Measurements from ENCODE around the gene MAF.

Gene MAF

GRCh38 chr16:79592186-79592585, 8.4 kb downstream of the MAF start:
- TF ChIP-seq CTCF (IDR thresholded peaks at IDR 0.05; ENCODE audit: extremely low read depth, insufficient read depth, missing control alignments): no peak
- DNase-seq (ENCODE audit: low spot score): no peak
- in situ Hi-C loops (cut with MboI; ENCODE audit: low pct_unique_long_range_greater_than_20kb, low sequenced_read_pairs, unreplicated experiment): no loop called here

GRCh38 chr16:79589601-79590102, 10.9 kb downstream of the MAF start:
- TF ChIP-seq CTCF (IDR thresholded peaks at IDR 0.05; ENCODE audit: extremely low read depth, insufficient read depth, missing control alignments): no peak
- in situ Hi-C loops (cut with MboI; ENCODE audit: low pct_unique_long_range_greater_than_20kb, low sequenced_read_pairs, unreplicated experiment): no loop called here
- DNase-seq (ENCODE audit: low spot score): no peak

GRCh38 chr16:79587897-79588296, 12.6 kb downstream of the MAF start:
- in situ Hi-C loops (cut with MboI; ENCODE audit: low pct_unique_long_range_greater_than_20kb, low sequenced_read_pairs, unreplicated experiment): no loop called here
- TF ChIP-seq CTCF (IDR thresholded peaks at IDR 0.05; ENCODE audit: extremely low read depth, insufficient read depth, missing control alignments): no peak
- no peak for DNase-seq (ENCODE audit: low spot score)

- no peak for DNase-seq (ENCODE audit: low spot score)
- in situ Hi-C loops (cut with MboI; ENCODE audit: low pct_unique_long_range_greater_than_20kb, low sequenced_read_pairs, unreplicated experiment): no loop called here
- no peak for TF ChIP-seq CTCF (IDR thresholded peaks at IDR 0.05; ENCODE audit: extremely low read depth, insufficient read depth, missing control alignments)
These were observed 13.2 kb downstream of the MAF start for GRCh38 chr16:79587296-79587695.

GRCh38 chr16:79582789-79583188, 17.7 kb downstream of the MAF start:
- DNase-seq (ENCODE audit: low spot score): no peak
- TF ChIP-seq CTCF (IDR thresholded peaks at IDR 0.05; ENCODE audit: extremely low read depth, insufficient read depth, missing control alignments): no peak
- in situ Hi-C loops (cut with MboI; ENCODE audit: low pct_unique_long_range_greater_than_20kb, low sequenced_read_pairs, unreplicated experiment): no loop called here

- no peak for DNase-seq (ENCODE audit: low spot score)
- in situ Hi-C loops (cut with MboI; ENCODE audit: low pct_unique_long_range_greater_than_20kb, low sequenced_read_pairs, unreplicated experiment): no loop called here
These were observed 19.9 kb downstream of the MAF start for GRCh38 chr16:79580453-79581191.

More at GRCh38 chr16:79580453-79581191, 19.9 kb downstream of the MAF start:
- TF ChIP-seq CTCF (IDR thresholded peaks at IDR 0.05; ENCODE audit: extremely low read depth, insufficient read depth, missing control alignments): no peak

All from GM13977 (cell line).